ENCODE results near the gene PAX5. TPM values are rescaled to one million over a fixed set of nuclear protein-coding genes. Genes with fewer than 3 reads are reported as not detected.

PAX5 gene
- total and polyA plus RNA-seq, 2 donors (not counting 1 experiment from before 2014, with no cell fraction given) = 196 to 275 TPM

DNA sequence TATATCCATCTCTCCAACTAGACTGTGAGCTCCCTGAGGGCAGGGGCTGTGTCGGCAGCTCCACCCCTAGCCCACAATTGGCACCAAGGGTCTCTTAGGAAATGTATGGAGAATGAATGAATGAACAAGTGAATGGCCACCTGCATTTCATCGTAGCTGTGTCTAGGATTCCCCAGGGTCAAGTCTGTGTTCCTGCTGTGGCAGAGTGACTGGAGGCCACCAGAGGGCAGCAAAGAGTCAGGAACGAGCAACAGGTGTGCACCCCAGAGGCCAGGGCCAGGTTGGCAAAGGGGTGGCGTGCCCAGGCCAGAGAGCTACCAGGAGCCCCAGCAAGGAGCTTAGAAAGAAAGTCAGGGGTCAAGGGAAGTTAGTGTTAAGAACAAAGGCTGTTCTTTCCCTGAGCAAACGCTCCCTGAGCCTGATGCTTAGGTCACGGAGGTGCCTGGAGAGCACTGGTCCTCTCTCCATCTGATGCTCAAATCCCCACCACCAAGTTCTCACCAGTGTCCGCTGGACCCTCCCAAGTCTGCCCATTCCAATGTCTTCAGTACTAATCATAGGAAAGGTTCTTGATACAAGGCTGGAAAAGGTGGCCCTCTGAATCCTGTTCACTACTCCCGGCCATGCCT is 160.7 kb downstream of the PAX5 start:
- Histone ChIP-seq H2AFZ (ENCODE audit: insufficient read depth, low read depth, low read length, poor library complexity, severe bottlenecking) (no peak overlapping the region), H3K27me3 (replicated peaks in 1 of 4; ENCODE audit: control extremely low read depth in 1 of 4, control insufficient read depth in 3 of 4, insufficient read depth in 4 of 4, low read length in 3 of 4) (no peaks in the 10 kb centered on the region), H3K9ac (ENCODE audit: low read length) (no peak overlapping the region), H3K4me2 (replicated peaks; ENCODE audit: low read depth, low read length, poor library complexity, severe bottlenecking) (no peak overlapping the region), H3K36me3 (replicated peaks in 1 of 2; ENCODE audit: control extremely low read depth in 1 of 2, control insufficient read depth in 1 of 2, extremely low read depth in 1 of 2, insufficient read depth in 2 of 2, low read length in 1 of 2) (peaks cover 0 to 89% of the 10 kb centered on the region in 2 experiments), H3K4me3 (ENCODE audit: control extremely low read depth in 1 of 5, extremely low read depth in 1 of 5, insufficient read depth in 1 of 5, low read depth in 2 of 5, low read length in 4 of 5) (no peak overlapping the region), H3K79me2 (ENCODE audit: control insufficient read depth, insufficient read depth, low read length) (peaks cover 98% of the 10 kb centered on the region), H4K20me1 (ENCODE audit: control insufficient read depth, insufficient read depth, low read length, poor library complexity, severe bottlenecking) (peaks cover 97% of the 10 kb centered on the region), H3K4me1 (ENCODE audit: control insufficient read depth in 2 of 2, insufficient read depth in 2 of 2, low read length in 2 of 2) (peaks cover 30 to 52% of the 10 kb centered on the region in 2 donors), H3K27ac (ENCODE audit: low read length in 2 of 2) (peak overlapping the region; percentile 41 to 71), H3K9me3 (ENCODE audit: control extremely low read depth in 1 of 3, control insufficient read depth in 2 of 3, insufficient read depth in 1 of 3, low read length in 2 of 3) (no peaks in the 10 kb centered on the region)
- DNase-seq = peak; percentile 83
- WGBS (ENCODE audit: insufficient coverage) = 43% methylated on average over 5 of the region's 8 CpGs
- H3K4me3 Mint-ChIP-seq = no peak overlapping the region
- ATAC-seq (ENCODE audit: low read depth) = peak; percentile 88
- no peaks in the 10 kb centered on the region for H3K27me3 Mint-ChIP-seq
- TF ChIP-seq CTCF (IDR thresholded peaks at IDR 0.05) = peak; percentile 89
- no peak for TF ChIP-seq EZH2 (IDR thresholded peaks at IDR 0.05; ENCODE audit: borderline replicate concordance, insufficient read depth, low read depth, low read length, poor library complexity, severe bottlenecking)
- POLR2A ChIA-PET = interaction anchor here (1.0 to 1.3 kb wide), 3 partner anchors 118 to 456 kb away, joined by 3 to 4 read pairs (median 3); no protein-coding TSS in a partner anchor
- no peaks in the 10 kb centered on the region for H3K9me3 Mint-ChIP-seq (ENCODE audit: insufficient read depth)
- CTCF ChIA-PET = interaction anchor here (0.5 to 4.9 kb wide), 97 partner anchors 9 to 875 kb away, joined by 3 to 179 read pairs (median 4); partner anchors contain the start of gene PAX5
- intact Hi-C loops (cut with micrococcal nuclease) = loop anchor here (1.0 to 10.0 kb wide), 7 partner anchors 61 to 469 kb away; partner anchors contain the start of gene RNF38
- H3K27ac Mint-ChIP-seq = peak overlapping the region; percentile 94
- peaks cover 66% of the 10 kb centered on the region for H3K4me1 Mint-ChIP-seq

GRCh38 chr9:36872641-36873040 is 161.4 kb downstream of the PAX5 start:
- 84% methylated on average over 2 of the region's 3 CpGs for WGBS (ENCODE audit: insufficient coverage)
- Mint-ChIP-seq H3K9me3 (ENCODE audit: insufficient read depth) (no peaks in the 10 kb centered on the region), H3K27me3 (no peaks in the 10 kb centered on the region), H3K4me1 (peaks cover 66% of the 10 kb centered on the region), H3K4me3 (no peak overlapping the region), H3K27ac (peak overlapping the region; percentile 94)
- Histone ChIP-seq H2AFZ (ENCODE audit: insufficient read depth, low read depth, low read length, poor library complexity, severe bottlenecking) (no peak overlapping the region), H3K4me3 (ENCODE audit: control extremely low read depth in 1 of 5, extremely low read depth in 1 of 5, insufficient read depth in 1 of 5, low read depth in 2 of 5, low read length in 4 of 5) (no peak overlapping the region), H3K27ac (ENCODE audit: low read length in 2 of 2) (peak overlapping the region; percentile 41 to 71), H3K4me1 (ENCODE audit: control insufficient read depth in 2 of 2, insufficient read depth in 2 of 2, low read length in 2 of 2) (peaks cover 22 to 45% of the 10 kb centered on the region in 2 donors), H3K4me2 (replicated peaks; ENCODE audit: low read depth, low read length, poor library complexity, severe bottlenecking) (no peak overlapping the region), H3K9ac (ENCODE audit: low read length) (no peak overlapping the region), H3K36me3 (replicated peaks in 1 of 2; ENCODE audit: control extremely low read depth in 1 of 2, control insufficient read depth in 1 of 2, extremely low read depth in 1 of 2, insufficient read depth in 2 of 2, low read length in 1 of 2) (peaks cover 0 to 89% of the 10 kb centered on the region in 2 experiments), H3K9me3 (ENCODE audit: control extremely low read depth in 1 of 3, control insufficient read depth in 2 of 3, insufficient read depth in 1 of 3, low read length in 2 of 3) (no peaks in the 10 kb centered on the region), H4K20me1 (ENCODE audit: control insufficient read depth, insufficient read depth, low read length, poor library complexity, severe bottlenecking) (peaks cover 97% of the 10 kb centered on the region), H3K79me2 (ENCODE audit: control insufficient read depth, insufficient read depth, low read length) (peaks cover 98% of the 10 kb centered on the region), H3K27me3 (replicated peaks in 1 of 4; ENCODE audit: control extremely low read depth in 1 of 4, control insufficient read depth in 3 of 4, insufficient read depth in 4 of 4, low read length in 3 of 4) (no peaks in the 10 kb centered on the region)
- CTCF ChIA-PET = interaction anchor here (0.6 to 4.9 kb wide), 93 partner anchors 8 to 637 kb away, joined by 3 to 179 read pairs (median 4); partner anchors contain the start of gene PAX5
- DNase-seq (no peak), ATAC-seq (ENCODE audit: low read depth) (no peak)
- POLR2A ChIA-PET = interaction anchor here (1.0 to 1.3 kb wide), 3 partner anchors 118 to 457 kb away, joined by 3 to 4 read pairs (median 3); no protein-coding TSS in a partner anchor
- TF ChIP-seq CTCF (IDR thresholded peaks at IDR 0.05) (no peak), EZH2 (IDR thresholded peaks at IDR 0.05; ENCODE audit: borderline replicate concordance, insufficient read depth, low read depth, low read length, poor library complexity, severe bottlenecking) (no peak)
- intact Hi-C loops (cut with micrococcal nuclease) = loop anchor here (1.0 to 10.0 kb wide), 7 partner anchors 62 to 468 kb away; partner anchors contain the start of gene RNF38

Data from B cell (primary cell).